ENCODE data around the gene EVC.

DNA sequence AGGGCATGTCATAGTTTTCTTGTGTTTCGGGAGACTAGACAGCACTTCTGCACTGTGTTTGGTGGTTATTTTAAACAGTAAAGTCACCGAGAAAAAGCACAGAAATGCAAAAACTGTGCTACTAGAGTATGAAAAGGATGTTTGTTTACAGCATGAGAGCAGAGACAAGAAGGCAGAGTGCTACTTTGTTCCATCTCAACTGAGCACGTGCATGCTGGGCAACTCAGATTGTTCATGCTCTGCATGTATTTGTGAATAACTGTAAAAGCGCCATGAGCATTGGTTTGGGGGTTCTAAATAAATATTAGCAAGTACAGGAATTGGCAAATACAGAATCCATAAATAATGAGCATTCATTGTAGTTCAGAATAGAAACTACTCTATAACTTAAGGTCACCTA, 7.4 kb downstream of the EVC start:
- TF ChIP-seq, protein P1, sequence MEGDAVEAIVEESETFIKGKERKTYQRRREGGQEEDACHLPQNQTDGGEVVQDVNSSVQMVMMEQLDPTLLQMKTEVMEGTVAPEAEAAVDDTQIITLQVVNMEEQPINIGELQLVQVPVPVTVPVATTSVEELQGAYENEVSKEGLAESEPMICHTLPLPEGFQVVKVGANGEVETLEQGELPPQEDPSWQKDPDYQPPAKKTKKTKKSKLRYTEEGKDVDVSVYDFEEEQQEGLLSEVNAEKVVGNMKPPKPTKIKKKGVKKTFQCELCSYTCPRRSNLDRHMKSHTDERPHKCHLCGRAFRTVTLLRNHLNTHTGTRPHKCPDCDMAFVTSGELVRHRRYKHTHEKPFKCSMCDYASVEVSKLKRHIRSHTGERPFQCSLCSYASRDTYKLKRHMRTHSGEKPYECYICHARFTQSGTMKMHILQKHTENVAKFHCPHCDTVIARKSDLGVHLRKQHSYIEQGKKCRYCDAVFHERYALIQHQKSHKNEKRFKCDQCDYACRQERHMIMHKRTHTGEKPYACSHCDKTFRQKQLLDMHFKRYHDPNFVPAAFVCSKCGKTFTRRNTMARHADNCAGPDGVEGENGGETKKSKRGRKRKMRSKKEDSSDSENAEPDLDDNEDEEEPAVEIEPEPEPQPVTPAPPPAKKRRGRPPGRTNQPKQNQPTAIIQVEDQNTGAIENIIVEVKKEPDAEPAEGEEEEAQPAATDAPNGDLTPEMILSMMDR (IDR thresholded peaks at IDR 0.05), result no peak
- no peak for TF ChIP-seq POLR2A (IDR thresholded peaks at IDR 0.05)
